SK-N-SH treated with all-trans-retinoic acid at 6 μM for 48 hours (cell line): ENCODE measurements around the gene SPG7.

ENCODE experiments used
- ATAC-seq: fragments of 200-7000 bp; cut with Tn5 transposase; 3 replicates; pipeline ENCODE4 v1.9.1; 2020; ENCODE audit warnings: mild to moderate bottlenecking, moderate library complexity
- ARNTL ChIP-seq: fragments of 450-650 bp; formaldehyde crosslinking; IDR thresholded peaks from 2 replicates; pipeline ENCODE4 v1.5.0; 2020; ENCODE audit warnings: low read depth, mild to moderate bottlenecking, moderate library complexity, borderline replicate concordance
- BACH2 ChIP-seq: fragments of 250-450 bp; sonication (Bioruptor Pico); IDR thresholded peaks from 2 replicates; pipeline ENCODE4 v1.9.0; 2021; ENCODE audit warnings: mild to moderate bottlenecking, borderline replicate concordance
- CREB5 ChIP-seq: fragments of 250-450 bp; sonication (Bioruptor Pico); IDR thresholded peaks from 2 replicates; pipeline ENCODE4 v1.5.1; 2020; ENCODE audit warnings: low read depth, mild to moderate bottlenecking, moderate library complexity
- CSDC2 ChIP-seq: fragments of 250-450 bp; sonication (Bioruptor Pico); IDR thresholded peaks from 2 replicates; pipeline ENCODE4 v1.5.0; 2020; ENCODE audit warnings: mild to moderate bottlenecking, moderate library complexity
- ESRRG ChIP-seq: fragments of 250-450 bp; sonication (Bioruptor Pico); IDR thresholded peaks from 2 replicates; pipeline ENCODE4 v1.6.1; 2021; ENCODE audit warnings: mild to moderate bottlenecking
- ISL1 ChIP-seq: fragments of 250-450 bp; sonication (Bioruptor Pico); IDR thresholded peaks from 2 replicates; pipeline ENCODE4 v2.1.2; 2022; ENCODE audit warnings: mild to moderate bottlenecking, moderate library complexity
- OSR1 ChIP-seq: fragments of 250-450 bp; sonication (Bioruptor Pico); IDR thresholded peaks from 2 replicates; pipeline ENCODE4 v1.8.0; 2022; ENCODE audit warnings: moderate library complexity, mild to moderate bottlenecking, inconsistent platforms
- PATZ1 ChIP-seq: fragments of 250-450 bp; sonication (Bioruptor Pico); IDR thresholded peaks from 2 replicates; pipeline ENCODE4 v1.8.0; 2020; ENCODE audit warnings: mild to moderate bottlenecking, moderate library complexity, borderline replicate concordance
- POU6F1 ChIP-seq: fragments of 250-450 bp; sonication (Bioruptor Pico); IDR thresholded peaks from 2 replicates; pipeline ENCODE4 v1.8.0; 2021; ENCODE audit warnings: low read depth, mild to moderate bottlenecking, moderate library complexity, borderline replicate concordance
- PPARA ChIP-seq: fragments of 250-450 bp; sonication (Bioruptor Pico); IDR thresholded peaks from 2 replicates; pipeline ENCODE4 v1.5.0; 2020; ENCODE audit warnings: mild to moderate bottlenecking, borderline replicate concordance
- RARB ChIP-seq: fragments of 250-450 bp; sonication (Bioruptor Pico); IDR thresholded peaks from 2 replicates; pipeline ENCODE4 v1.8.0; 2021; ENCODE audit warnings: mild to moderate bottlenecking, moderate library complexity
- SNAI2 ChIP-seq: fragments of 250-450 bp; sonication (Bioruptor Pico); IDR thresholded peaks from 2 replicates; pipeline ENCODE4 v1.5.0; 2020; ENCODE audit warnings: mild to moderate bottlenecking, moderate library complexity
- TCF4 ChIP-seq: fragments of 250-450 bp; sonication (Bioruptor Pico); IDR thresholded peaks from 2 replicates; pipeline ENCODE4 v1.8.0; 2021; ENCODE audit warnings: mild to moderate bottlenecking, moderate library complexity, borderline replicate concordance
- TOX ChIP-seq: fragments of 250-450 bp; sonication (Bioruptor Pico); IDR thresholded peaks from 2 replicates; pipeline ENCODE4 v1.8.0; 2021; ENCODE audit warnings: mild to moderate bottlenecking, moderate library complexity, borderline replicate concordance
- TSHZ2 ChIP-seq: fragments of 250-450 bp; sonication (Bioruptor Pico); IDR thresholded peaks from 2 replicates; pipeline ENCODE4 v1.5.0; 2020; ENCODE audit warnings: mild to moderate bottlenecking, moderate library complexity
- ZC3H10 ChIP-seq: fragments of 250-450 bp; sonication (Bioruptor Pico); IDR thresholded peaks from 2 replicates; pipeline ENCODE4 v1.5.1; 2021; ENCODE audit warnings: mild to moderate bottlenecking, moderate library complexity
- ZFP3 ChIP-seq: fragments of 250-450 bp; sonication (Bioruptor Pico); IDR thresholded peaks from 2 replicates; pipeline ENCODE4 v1.5.0; 2020; ENCODE audit warnings: mild to moderate bottlenecking, moderate library complexity
- ZFP30 ChIP-seq: fragments of 450-650 bp; formaldehyde crosslinking; IDR thresholded peaks from 2 replicates; pipeline ENCODE4 v1.5.0; 2022; ENCODE audit warnings: mild to moderate bottlenecking, moderate library complexity
- ZNF565 ChIP-seq: fragments of 450-650 bp; formaldehyde crosslinking; conservative IDR thresholded peaks from 2 replicates; pipeline ENCODE4 v1.5.0; 2020; ENCODE audit warnings: low read depth, mild to moderate bottlenecking, moderate library complexity
- ZNF70 ChIP-seq: fragments of 450-650 bp; formaldehyde crosslinking; IDR thresholded peaks from 2 replicates; pipeline ENCODE4 v1.5.0; 2020; ENCODE audit warnings: mild to moderate bottlenecking, moderate library complexity
- ZNF8 ChIP-seq: fragments of 450-650 bp; formaldehyde crosslinking; IDR thresholded peaks from 2 replicates; pipeline ENCODE4 v1.5.0; 2020; ENCODE audit warnings: mild to moderate bottlenecking, moderate library complexity
- TF ChIP-seq, protein P1 (sequence below): fragments of 250-450 bp; sonication (Bioruptor Pico); IDR thresholded peaks from 2 replicates; pipeline ENCODE4 v1.5.1; 2021; ENCODE audit warnings: mild to moderate bottlenecking, moderate library complexity

SPG7 gene

DNA sequence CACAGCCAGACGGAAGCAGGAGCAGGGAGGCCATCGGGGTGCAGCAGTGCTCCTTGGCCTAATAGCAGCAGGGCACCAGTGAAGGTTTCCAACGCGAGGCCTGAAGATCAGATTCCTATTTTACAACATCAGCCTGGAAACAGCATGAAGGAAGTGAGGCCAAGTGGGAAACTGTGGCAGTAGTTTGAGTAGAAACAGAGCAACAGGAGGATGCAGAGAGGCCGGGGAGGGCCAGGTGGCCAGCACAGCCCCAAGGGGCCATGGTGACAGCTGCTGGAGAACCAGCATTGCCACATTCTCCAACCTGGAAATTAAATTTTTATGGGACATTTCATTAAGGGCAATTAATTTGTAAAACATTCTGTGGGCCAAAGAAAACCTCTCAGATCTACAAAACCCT is 14.4 kb upstream of the SPG7 start:
- TF ChIP-seq RARB (CRISPR knock-in tag): no peak
- TF ChIP-seq ZFP3: no peak
- no peak for TF ChIP-seq CREB5 (CRISPR knock-in tag)
- no peak for TF ChIP-seq ZNF70 (CRISPR knock-in tag)
- no peak for TF ChIP-seq ESRRG (CRISPR knock-in tag)
- TF ChIP-seq ARNTL (CRISPR knock-in tag): no peak
- TF ChIP-seq ZC3H10 (CRISPR knock-in tag): no peak
- TF ChIP-seq TSHZ2 (CRISPR knock-in tag): no peak
- no peak for TF ChIP-seq OSR1 (CRISPR knock-in tag)
- TF ChIP-seq PPARA (CRISPR knock-in tag): no peak
- ATAC-seq: no peak

- ATAC-seq: no peak
- no peak for TF ChIP-seq TOX
- no peak for TF ChIP-seq PATZ1 (CRISPR knock-in tag)
- no peak for TF ChIP-seq ZNF565 (CRISPR knock-in tag)
Observed at GRCh38 chr16:89495121-89495520, 13.1 kb upstream of the SPG7 start.

GRCh38 chr16:89498839-89499238 is 9.4 kb upstream of the SPG7 start:
- no peak for ATAC-seq

More at GRCh38 chr16:89498839-89499238, 9.4 kb upstream of the SPG7 start:
- TF ChIP-seq OSR1 (CRISPR knock-in tag): no peak
- TF ChIP-seq POU6F1 (CRISPR knock-in tag): no peak
- TF ChIP-seq ARNTL (CRISPR knock-in tag): no peak
- no peak for TF ChIP-seq ISL1 (CRISPR knock-in tag)
- TF ChIP-seq ZNF70 (CRISPR knock-in tag): no peak
- TF ChIP-seq ZFP3: no peak
- no peak for TF ChIP-seq TSHZ2 (CRISPR knock-in tag)
- TF ChIP-seq PPARA (CRISPR knock-in tag): no peak
- no peak for TF ChIP-seq ZFP30 (CRISPR knock-in tag)
- TF ChIP-seq BACH2: no peak
- no peak for TF ChIP-seq RARB (CRISPR knock-in tag)
- no peak for TF ChIP-seq CSDC2 (CRISPR knock-in tag)
- no peak for TF ChIP-seq ZNF8
- TF ChIP-seq ZC3H10 (CRISPR knock-in tag): no peak
- no peak for TF ChIP-seq TCF4 (CRISPR knock-in tag)
- no peak for TF ChIP-seq ESRRG (CRISPR knock-in tag)
- TF ChIP-seq, protein P1, sequence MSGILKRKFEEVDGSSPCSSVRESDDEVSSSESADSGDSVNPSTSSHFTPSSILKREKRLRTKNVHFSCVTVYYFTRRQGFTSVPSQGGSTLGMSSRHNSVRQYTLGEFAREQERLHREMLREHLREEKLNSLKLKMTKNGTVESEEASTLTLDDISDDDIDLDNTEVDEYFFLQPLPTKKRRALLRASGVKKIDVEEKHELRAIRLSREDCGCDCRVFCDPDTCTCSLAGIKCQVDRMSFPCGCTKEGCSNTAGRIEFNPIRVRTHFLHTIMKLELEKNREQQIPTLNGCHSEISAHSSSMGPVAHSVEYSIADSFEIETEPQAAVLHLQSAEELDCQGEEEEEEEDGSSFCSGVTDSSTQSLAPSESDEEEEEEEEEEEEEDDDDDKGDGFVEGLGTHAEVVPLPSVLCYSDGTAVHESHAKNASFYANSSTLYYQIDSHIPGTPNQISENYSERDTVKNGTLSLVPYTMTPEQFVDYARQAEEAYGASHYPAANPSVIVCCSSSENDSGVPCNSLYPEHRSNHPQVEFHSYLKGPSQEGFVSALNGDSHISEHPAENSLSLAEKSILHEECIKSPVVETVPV (CRISPR knock-in tag): no peak
- TF ChIP-seq ZNF565 (CRISPR knock-in tag): no peak
- TF ChIP-seq SNAI2 (CRISPR knock-in tag): no peak
- no peak for TF ChIP-seq TOX
